Lung (tissue), 12 donors: ENCODE results near the gene SPATA1. TPM values are rescaled to one million over a fixed set of nuclear protein-coding genes. Genes with fewer than 3 reads are reported as not detected.
"Not testable (repeated sequence)": the region's sequence is repeated elsewhere in the genome, so short reads cannot be mapped to it uniquely, and the experiment has no call there.

Experiments used
- ATAC-seq: fragments of 200-7000 bp; cut with Tn5 transposase; one replicate; pipeline ENCODE4 v1.9.1; 2020; ENCODE audit warnings: moderate number of reproducible peaks; ENCODE audit not compliant: insufficient read depth, low FRiP score
- DNase-seq, 3 donors: peaks; one replicate each; pipeline ENCODE4 v3.0.0-alpha.2; 2013 to 2017
- H3K27ac ChIP-seq, 2 donors: one replicate each; pipeline ENCODE4 v1.5.1; 2013; ENCODE audit warnings: mild to moderate bottlenecking in 2 of 2, moderate library complexity in 2 of 2, control low read depth in 1 of 2, inconsistent platforms in 1 of 2, low read depth in 1 of 2, low read length in 1 of 2
- H3K27me3 ChIP-seq, 3 donors: one replicate each; pipeline ENCODE4 v1.5.1; 2013; ENCODE audit warnings: low read length in 2 of 3; ENCODE audit not compliant: control insufficient read depth in 3 of 3, insufficient read depth in 3 of 3
- H3K36me3 ChIP-seq, 4 donors: one replicate each; pipeline ENCODE4 v1.5.1; 2013; ENCODE audit warnings: low read length in 4 of 4, mild to moderate bottlenecking in 1 of 4, moderate library complexity in 1 of 4; ENCODE audit not compliant: control insufficient read depth in 4 of 4, insufficient read depth in 4 of 4
- H3K4me1 ChIP-seq, 5 donors: one replicate each; pipeline ENCODE4 v1.5.1; 2013; ENCODE audit warnings: low read length in 5 of 5, mild to moderate bottlenecking in 2 of 5, moderate library complexity in 1 of 5; ENCODE audit not compliant: control insufficient read depth in 5 of 5, insufficient read depth in 5 of 5
- H3K4me3 ChIP-seq: one replicate; pipeline ENCODE4 v1.5.1; 2013; ENCODE audit warnings: mild to moderate bottlenecking, control low read depth, moderate library complexity
- H3K9ac ChIP-seq, 2 donors: one replicate each; pipeline ENCODE4 v1.5.1; 2013; ENCODE audit warnings: low read length in 2 of 2, control low read depth in 1 of 2; ENCODE audit not compliant: insufficient read depth in 1 of 2
- H3K9me3 ChIP-seq, 4 donors: one replicate each; pipeline ENCODE4 v1.5.1; 2013; ENCODE audit warnings: low read length in 3 of 4, mild to moderate bottlenecking in 1 of 4, moderate library complexity in 1 of 4; ENCODE audit not compliant: control insufficient read depth in 4 of 4, insufficient read depth in 3 of 4
- WGBS, 2 donors: extraction: QIAGEN DNeasy Blood & Tissue Kit; methylation state at CpG; one replicate each; pipeline ENCODE4 v1.1.7; 2013; 5-methylcytosine and 5-hydroxymethylcytosine counted together
- polyA plus RNA-seq, 2 donors: library from polyadenylated mRNA; stranded (reverse); fragments of 200-250 nt; gene quantifications; one replicate each; pipeline ENCODE4 v1.2.1, GENCODE V29; 2013
- total RNA-seq, 2 donors: library from RNA; depleted of rRNA in 1 of 2; stranded (reverse); fragments of >200 nt in 1 of 2; gene quantifications; one replicate each; pipeline ENCODE4 v1.2.1, GENCODE V29; 2014 to 2021
- TF ChIP-seq, protein P1 (sequence below): IDR thresholded peaks from 2 replicates; pipeline ENCODE4 v1.5.1; 2012; ENCODE audit warnings: mild to moderate bottlenecking; ENCODE audit errors: control extremely low read depth, extremely low read depth
- donor health status: control.
- donor health status: control.
- donor health status: Bipolar disorder and iron deficiency.
- donor health status: healthy.
- donor health status: DM: yes; HTN: yes; CAD: no.

SPATA1 gene
- total and polyA plus RNA-seq, 4 donors, result 0.71 to 3.9 (median 2.4) TPM

DNA sequence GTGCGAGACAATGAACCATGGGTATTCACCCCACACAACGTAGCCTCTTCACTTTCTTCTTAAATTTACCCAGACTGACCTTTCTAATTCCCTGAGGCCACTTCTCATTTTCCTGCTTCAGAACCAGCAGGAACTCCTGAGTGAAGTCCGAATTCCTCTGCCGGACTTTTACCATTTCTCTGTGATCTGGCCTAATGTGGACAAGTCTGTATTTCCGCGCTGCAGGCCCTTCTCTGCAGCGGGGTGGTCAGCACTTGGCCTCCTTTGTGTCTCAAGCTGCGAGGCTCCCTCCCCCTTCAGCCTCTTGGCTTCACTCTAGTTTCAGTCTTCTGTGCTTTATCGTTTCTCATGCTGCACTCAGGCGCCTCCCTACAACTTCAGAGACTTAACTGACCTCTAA is 77.5 kb downstream of the SPATA1 start:
- Histone ChIP-seq H3K4me3 (no peak overlapping the region), H3K36me3 (no peaks in the 10 kb centered on the region), H3K9me3 (no peaks in the 10 kb centered on the region), H3K27me3 (peaks cover 0 to 4% (median 0%) of the 10 kb centered on the region in 3 donors), H3K4me1 (no peaks in the 10 kb centered on the region), H3K27ac (no peak overlapping the region), H3K9ac (no peak overlapping the region)
- TF ChIP-seq, protein P1, sequence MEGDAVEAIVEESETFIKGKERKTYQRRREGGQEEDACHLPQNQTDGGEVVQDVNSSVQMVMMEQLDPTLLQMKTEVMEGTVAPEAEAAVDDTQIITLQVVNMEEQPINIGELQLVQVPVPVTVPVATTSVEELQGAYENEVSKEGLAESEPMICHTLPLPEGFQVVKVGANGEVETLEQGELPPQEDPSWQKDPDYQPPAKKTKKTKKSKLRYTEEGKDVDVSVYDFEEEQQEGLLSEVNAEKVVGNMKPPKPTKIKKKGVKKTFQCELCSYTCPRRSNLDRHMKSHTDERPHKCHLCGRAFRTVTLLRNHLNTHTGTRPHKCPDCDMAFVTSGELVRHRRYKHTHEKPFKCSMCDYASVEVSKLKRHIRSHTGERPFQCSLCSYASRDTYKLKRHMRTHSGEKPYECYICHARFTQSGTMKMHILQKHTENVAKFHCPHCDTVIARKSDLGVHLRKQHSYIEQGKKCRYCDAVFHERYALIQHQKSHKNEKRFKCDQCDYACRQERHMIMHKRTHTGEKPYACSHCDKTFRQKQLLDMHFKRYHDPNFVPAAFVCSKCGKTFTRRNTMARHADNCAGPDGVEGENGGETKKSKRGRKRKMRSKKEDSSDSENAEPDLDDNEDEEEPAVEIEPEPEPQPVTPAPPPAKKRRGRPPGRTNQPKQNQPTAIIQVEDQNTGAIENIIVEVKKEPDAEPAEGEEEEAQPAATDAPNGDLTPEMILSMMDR, result no peak
- ATAC-seq (no peak), DNase-seq (peak in 1 of 3 donors; percentile 54)
- whole genome bisulfite sequencing, 2 donors, result 90 to 96% methylated on average over 10 of the region's 10 CpGs

DNA sequence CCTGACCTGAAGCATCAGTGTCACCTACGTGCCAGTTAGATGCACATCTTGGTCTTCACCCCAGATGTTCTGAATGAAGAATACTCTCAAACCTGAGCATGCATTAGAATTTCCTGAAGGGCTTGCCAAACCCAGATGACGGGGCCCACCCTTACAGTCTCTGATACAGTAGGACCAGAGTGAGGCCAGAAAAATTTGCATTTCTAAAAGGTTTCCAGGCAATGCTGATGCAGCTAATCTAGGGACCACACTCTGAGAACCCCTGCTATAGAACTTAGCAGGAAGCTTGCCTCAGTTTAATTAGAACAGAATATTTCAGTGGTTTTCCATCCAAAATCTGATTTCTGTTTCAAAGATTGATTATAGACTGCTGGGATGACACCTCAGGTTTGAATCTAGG is 77.9 kb downstream of the SPATA1 start:
- Histone ChIP-seq H3K9me3 (no peaks in the 10 kb centered on the region), H3K36me3 (no peaks in the 10 kb centered on the region)
- 91 to 97% methylated on average over 2 of the region's 2 CpGs for WGBS, 2 donors

DNA sequence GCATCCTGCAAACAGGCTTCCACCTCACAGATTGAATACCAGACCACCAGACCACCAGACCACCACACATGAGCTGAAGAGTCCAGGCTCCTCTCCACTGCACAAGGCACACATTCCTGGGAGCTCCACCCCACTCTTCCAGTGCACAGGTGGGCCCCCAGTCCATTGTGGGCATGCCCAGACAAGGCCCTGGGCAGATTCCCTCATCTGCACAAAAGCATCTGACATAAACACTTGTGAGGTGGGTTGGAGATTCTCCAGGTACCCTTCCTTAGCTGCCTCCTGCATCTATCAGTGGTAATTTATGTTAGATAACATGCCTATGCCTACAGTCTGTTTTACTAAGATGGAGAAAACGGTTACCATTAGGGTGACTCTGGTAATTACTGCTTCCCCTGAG is 79.6 kb downstream of the SPATA1 start:
- Histone ChIP-seq H3K27me3 (peaks cover 0 to 6% (median 0%) of the 10 kb centered on the region in 3 donors), H3K36me3 (no peaks in the 10 kb centered on the region), H3K9me3 (no peaks in the 10 kb centered on the region), H3K27ac (no peak overlapping the region), H3K4me3 (no peak overlapping the region), H3K4me1 (no peaks in the 10 kb centered on the region), H3K9ac (no peak overlapping the region)
- DNase-seq (no peak), ATAC-seq (no peak)
- TF ChIP-seq, protein P1, result no peak
- 56 to 92% methylated on average over 1 of the region's 1 CpG for WGBS, 2 donors

More for the DNA sequence above, 77.9 kb downstream of the SPATA1 start:
- H3K27me3 ChIP-seq, result peaks cover 0 to 5% (median 0%) of the 10 kb centered on the region in 3 donors
- no peaks in the 10 kb centered on the region for H3K4me1 ChIP-seq
- TF ChIP-seq, protein P1, result no peak
- DNase-seq (no peak), ATAC-seq (no peak)
- H3K4me3 ChIP-seq, result no peak overlapping the region
- no peak overlapping the region for H3K9ac ChIP-seq
- H3K27ac ChIP-seq, result no peak overlapping the region

DNA sequence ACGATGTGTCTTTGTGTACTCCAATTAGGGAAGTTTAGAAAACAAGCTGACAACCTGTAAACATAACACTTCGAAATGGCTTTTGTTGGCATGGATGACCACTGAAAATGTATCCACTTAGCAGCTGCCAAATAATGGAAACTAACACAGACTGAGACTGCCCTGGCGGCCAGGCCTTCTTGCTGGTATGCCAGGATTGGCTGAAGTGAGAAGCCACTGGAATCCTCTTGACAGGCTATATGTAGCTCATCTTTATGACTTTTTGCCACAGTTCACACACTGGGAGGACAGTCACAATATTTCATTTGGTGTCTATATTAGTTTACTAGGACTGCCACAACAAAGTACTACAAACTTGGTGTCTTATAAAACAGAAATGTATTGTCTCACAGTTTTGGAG is 80.9 kb downstream of the SPATA1 start:
- no peaks in the 10 kb centered on the region for H3K9me3 ChIP-seq
- ATAC-seq (no peak), DNase-seq (peak in 1 of 3 donors; percentile 8)
- no peaks in the 10 kb centered on the region for H3K4me1 ChIP-seq
- no peak overlapping the region for H3K27ac ChIP-seq
- no peak overlapping the region for H3K4me3 ChIP-seq
- H3K9ac ChIP-seq, result no peak overlapping the region
- TF ChIP-seq, protein P1, result no peak
- H3K27me3 ChIP-seq, result peaks cover 0 to 3% (median 0%) of the 10 kb centered on the region in 3 donors
- no peaks in the 10 kb centered on the region for H3K36me3 ChIP-seq
- WGBS, 2 donors, result 80 to 87% methylated on average over 3 of the region's 3 CpGs

- H3K4me3 ChIP-seq, H3K27me3 ChIP-seq, H3K9ac ChIP-seq, H3K36me3 ChIP-seq, DNase-seq, ATAC-seq, H3K27ac ChIP-seq, H3K4me1 ChIP-seq, H3K9me3 ChIP-seq: not testable (repeated sequence)
- WGBS, 2 donors, result 92 to 96% methylated on average over 2 of the region's 2 CpGs
Observed at GRCh38 chr1:84594959-84595358, 88.8 kb downstream of the SPATA1 start.
